GM23248 (cell line): ENCODE data around the gene KLF13. TPM values are rescaled to one million over a fixed set of nuclear protein-coding genes. Genes with fewer than 3 reads are reported as not detected.

Experiments
- DNase-seq: peaks from one replicate; pipeline ENCODE4 v3.0.0-alpha.2; 2015
- H2AFZ ChIP-seq: fragments of 200-600 bp; sonication (generic); 2 replicates; pipeline ENCODE4 v1.6.1; 2016; ENCODE audit warnings: antibody characterized with exemption
- H3F3A ChIP-seq: fragments of 200-600 bp; sonication (generic); 2 replicates; pipeline ENCODE4 v1.6.1; 2016; ENCODE audit warnings: mild to moderate bottlenecking, antibody characterized with exemption, mixed run types; ENCODE audit not compliant: insufficient read depth
- H3K27ac ChIP-seq: fragments of 200-600 bp; sonication (generic); 2 replicates; pipeline ENCODE4 v1.5.1; 2016; ENCODE audit warnings: mild to moderate bottlenecking
- H3K27me3 ChIP-seq: fragments of 200-600 bp; sonication (generic); replicated peaks from 2 replicates; pipeline ENCODE4 v1.6.1; 2016; ENCODE audit warnings: mild to moderate bottlenecking; ENCODE audit not compliant: insufficient read depth
- H3K36me3 ChIP-seq: fragments of 200-600 bp; sonication (generic); 2 replicates; pipeline ENCODE4 v1.6.1; 2016; ENCODE audit warnings: low read depth, mild to moderate bottlenecking
- H3K4me1 ChIP-seq: fragments of 200-600 bp; sonication (generic); 2 replicates; pipeline ENCODE4 v1.6.1; 2016; ENCODE audit warnings: mild to moderate bottlenecking; ENCODE audit not compliant: insufficient read depth
- H3K4me2 ChIP-seq: fragments of 200-600 bp; sonication (generic); one replicate; pipeline ENCODE4 v1.6.1; 2016; ENCODE audit warnings: mild to moderate bottlenecking; ENCODE audit not compliant: unreplicated experiment
- H3K4me3 ChIP-seq: fragments of 200-600 bp; sonication (generic); 2 replicates; pipeline ENCODE4 v1.5.1; 2016; ENCODE audit warnings: mild to moderate bottlenecking
- H3K79me2 ChIP-seq: fragments of 200-600 bp; sonication (generic); 2 replicates; pipeline ENCODE4 v1.6.1; 2016; ENCODE audit warnings: mild to moderate bottlenecking; ENCODE audit not compliant: insufficient read depth
- H3K9ac ChIP-seq: fragments of 200-600 bp; sonication (generic); 2 replicates; pipeline ENCODE4 v1.6.1; 2016; ENCODE audit warnings: mild to moderate bottlenecking
- H3K9me2 ChIP-seq: fragments of 200-600 bp; sonication (generic); 2 replicates; pipeline ENCODE4 v1.6.1; 2016; ENCODE audit warnings: mixed run types, mild to moderate bottlenecking, moderate library complexity; ENCODE audit not compliant: insufficient read depth
- H3K9me3 ChIP-seq: fragments of 200-600 bp; sonication (generic); one replicate; pipeline ENCODE4 v1.6.1; 2017; ENCODE audit warnings: low read depth
- H4K20me1 ChIP-seq: fragments of 200-600 bp; sonication (generic); 2 replicates; pipeline ENCODE4 v1.6.0; 2016; ENCODE audit not compliant: insufficient read depth
- EZH2 ChIP-seq: fragments of 200-600 bp; sonication (generic); IDR thresholded peaks from 2 replicates; pipeline ENCODE4 v1.6.1; 2018; ENCODE audit warnings: antibody characterized with exemption, mild to moderate bottlenecking; ENCODE audit not compliant: insufficient read depth, poor library complexity, severe bottlenecking
- EZH2phosphoT487 ChIP-seq: fragments of 200-600 bp; sonication (generic); IDR thresholded peaks from 2 replicates; pipeline ENCODE4 v1.6.1; 2018; ENCODE audit warnings: antibody characterized with exemption, moderate library complexity, mild to moderate bottlenecking, low read depth; ENCODE audit not compliant: insufficient read depth
- WGBS, 2 experiments: methylation state at CpG; one replicate each; pipeline ENCODE4 v1.1.6; 2015 to 2017; ENCODE audit warnings: low lambda C conversion rate in 2 of 2, low coverage in 1 of 2; ENCODE audit errors: missing lambda C conversion rate in 2 of 2; 5-methylcytosine and 5-hydroxymethylcytosine counted together
- in situ Hi-C: fragments of 300-500 bp; cut with MboI; formaldehyde crosslinking; loops from 2 replicates; pipeline ENCODE4 v1.15.0; 2020
- polyA plus RNA-seq: library from polyadenylated mRNA; unstranded; fragments of >200 nt; fragmentation: Nextera tagmentation; extraction: Ambion mirVana; gene quantifications from 2 replicates; pipeline ENCODE4 v1.2.1, GENCODE V29; 2016
- total RNA-seq: library from RNA; depleted of rRNA; stranded (reverse); fragments of >200 nt; shearing (Covaris generic); gene quantifications from 2 replicates; pipeline ENCODE4 v1.2.3, GENCODE V29; 2014; rRNA removed

Gene KLF13
- total RNA-seq: 27.8 and 38.9 TPM in 2 replicates
- polyA plus RNA-seq: 8.0 and 9.1 TPM in 2 replicates

DNA sequence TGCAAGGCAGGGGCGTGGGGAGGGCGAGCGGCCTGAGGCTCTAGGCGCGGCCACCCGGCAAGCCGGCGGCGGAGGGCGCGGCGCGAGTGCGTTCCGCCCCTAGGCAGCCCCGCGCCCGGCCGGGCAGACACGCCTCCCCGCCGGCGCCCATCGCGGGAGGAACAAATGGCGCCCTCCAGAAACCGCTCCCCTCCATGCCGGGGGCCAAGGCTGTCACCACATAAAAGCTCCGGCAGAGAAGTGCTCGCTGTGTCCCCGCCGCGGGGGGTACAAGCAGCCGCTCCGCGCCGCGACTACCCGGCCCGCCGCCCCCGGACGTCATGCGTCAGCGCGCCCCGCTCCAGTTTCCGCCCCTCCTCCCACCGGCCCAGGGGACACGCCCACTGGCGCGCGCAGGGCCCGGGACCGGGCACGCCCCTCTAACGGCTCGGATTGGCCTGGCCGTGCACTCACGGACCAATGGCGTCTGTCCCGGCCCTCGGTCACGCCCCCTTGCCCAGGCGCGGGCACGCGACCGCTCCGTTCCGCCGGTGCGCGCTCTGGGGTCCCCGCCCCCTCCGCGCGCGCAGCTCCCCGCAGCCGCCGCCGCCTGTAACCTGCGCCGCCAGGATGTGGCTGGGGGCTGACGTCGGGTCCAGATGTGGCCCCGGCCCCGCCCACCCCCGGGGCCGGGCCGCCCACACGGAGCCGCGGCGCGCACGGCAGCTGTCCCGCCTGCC is at the start of gene KLF13:
Gene KLF13, plus strand, starts transcription at position 680 of the 719 bp plus-strand sequence. CDS start 378 bp downstream, outside the sequence.
- H3K79me2 ChIP-seq: peaks cover 33% of the 10 kb centered on the region
- WGBS, 2 experiments: 0 to 2% methylated on average over 15 to 76 of the region's 99 CpGs
- peak within 1 kb of the TSS; percentile 92 for H3K4me2 ChIP-seq
- H3K4me3 ChIP-seq: peak within 1 kb of the TSS; percentile 80
- H3F3A ChIP-seq: 0 out of 2 replicates have a peak, but pooled peaks cover 8% of the 10 kb centered on the region
- no peaks in the 10 kb centered on the region for H3K27me3 ChIP-seq
- H3K9me3 ChIP-seq: no peaks in the 10 kb centered on the region
- no peak for TF ChIP-seq EZH2
- TF ChIP-seq EZH2phosphoT487: no peak
- peak within 1 kb of the TSS; percentile 63 for H2AFZ ChIP-seq
- H3K36me3 ChIP-seq: no peaks in the 10 kb centered on the region
- 0 out of 2 replicates have a peak, but pooled peaks cover 5% of the 10 kb centered on the region for H3K4me1 ChIP-seq
- H3K9me2 ChIP-seq: no peaks in the 10 kb centered on the region
- peak within 1 kb of the TSS; percentile 91 for H3K9ac ChIP-seq
- in situ Hi-C loops: no loop called here
- peak; percentile 98 for DNase-seq
- no peaks in the 10 kb centered on the region for H4K20me1 ChIP-seq
- peak within 1 kb of the TSS; percentile 93 for H3K27ac ChIP-seq

DNA sequence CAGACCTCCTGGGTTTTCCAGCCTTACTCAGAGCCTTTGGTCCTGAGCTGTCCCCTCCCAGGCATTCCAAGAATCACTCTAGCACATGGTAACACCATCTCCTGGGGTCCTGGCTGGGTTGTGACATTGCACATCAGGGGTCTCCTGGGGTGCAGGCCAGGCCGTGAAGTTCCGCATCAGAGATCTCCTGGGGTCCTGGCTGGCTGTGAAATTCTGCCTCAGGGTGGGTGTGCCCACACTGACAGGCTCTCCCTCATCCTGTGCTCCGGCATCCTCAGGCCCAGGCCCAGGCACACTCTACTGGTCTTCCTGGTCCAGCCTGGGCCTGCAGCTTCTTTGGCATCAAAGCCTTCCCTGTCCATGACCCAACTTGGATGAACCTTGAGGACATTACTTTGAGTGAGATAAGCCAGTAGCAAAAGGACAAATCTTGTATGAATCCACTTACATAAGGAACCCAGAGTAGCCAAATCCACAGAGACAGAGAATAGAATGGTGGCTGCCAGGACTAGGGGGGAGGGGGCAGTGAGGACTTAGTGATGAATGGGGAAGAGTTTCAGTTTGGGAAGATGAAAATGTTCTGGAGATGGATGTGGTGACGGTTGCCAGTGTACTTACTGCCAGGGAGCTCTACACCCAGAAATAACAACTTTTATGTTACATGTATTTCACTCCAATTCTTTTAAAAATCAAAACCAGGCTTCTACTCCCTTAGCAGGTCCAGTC is 49.1 kb upstream of the KLF13 start:
- H3K36me3 ChIP-seq: no peaks in the 10 kb centered on the region
- no peak overlapping the region for H3K4me2 ChIP-seq
- H3K9ac ChIP-seq: no peak overlapping the region
- H3F3A ChIP-seq: no peaks in the 10 kb centered on the region
- no peak for TF ChIP-seq EZH2phosphoT487
- no peak for TF ChIP-seq EZH2
- no peaks in the 10 kb centered on the region for H3K27me3 ChIP-seq
- H4K20me1 ChIP-seq: no peaks in the 10 kb centered on the region
- H2AFZ ChIP-seq: no peak overlapping the region
- in situ Hi-C loops: no loop called here
- H3K9me3 ChIP-seq: no peaks in the 10 kb centered on the region
- H3K9me2 ChIP-seq: no peaks in the 10 kb centered on the region
- no peak for DNase-seq
- no peak overlapping the region for H3K27ac ChIP-seq
- 29 to 41% methylated on average over 4 of the region's 4 CpGs for WGBS, 2 experiments
- H3K4me3 ChIP-seq: no peak overlapping the region
- H3K79me2 ChIP-seq: no peaks in the 10 kb centered on the region
- no peaks in the 10 kb centered on the region for H3K4me1 ChIP-seq

- no peak overlapping the region for H2AFZ ChIP-seq
- H3K9ac ChIP-seq: no peak overlapping the region
- H3K4me3 ChIP-seq: no peak overlapping the region
- no peak overlapping the region for H3K4me2 ChIP-seq
- no peaks in the 10 kb centered on the region for H3F3A ChIP-seq
- 22 to 36% methylated on average over 6 of the region's 6 CpGs for WGBS, 2 experiments
- no peak overlapping the region for H3K27ac ChIP-seq
- no peaks in the 10 kb centered on the region for H4K20me1 ChIP-seq
- no peak for DNase-seq
- H3K36me3 ChIP-seq: no peaks in the 10 kb centered on the region
- TF ChIP-seq EZH2 (no peak), EZH2phosphoT487 (no peak)
- H3K27me3 ChIP-seq: no peaks in the 10 kb centered on the region
- H3K79me2 ChIP-seq: no peaks in the 10 kb centered on the region
- in situ Hi-C loops: no loop called here
- H3K9me3 ChIP-seq: no peaks in the 10 kb centered on the region
- no peaks in the 10 kb centered on the region for H3K9me2 ChIP-seq
- no peaks in the 10 kb centered on the region for H3K4me1 ChIP-seq
Observed at GRCh38 chr15:31278061-31278445, 48.6 kb upstream of the KLF13 start.

DNA sequence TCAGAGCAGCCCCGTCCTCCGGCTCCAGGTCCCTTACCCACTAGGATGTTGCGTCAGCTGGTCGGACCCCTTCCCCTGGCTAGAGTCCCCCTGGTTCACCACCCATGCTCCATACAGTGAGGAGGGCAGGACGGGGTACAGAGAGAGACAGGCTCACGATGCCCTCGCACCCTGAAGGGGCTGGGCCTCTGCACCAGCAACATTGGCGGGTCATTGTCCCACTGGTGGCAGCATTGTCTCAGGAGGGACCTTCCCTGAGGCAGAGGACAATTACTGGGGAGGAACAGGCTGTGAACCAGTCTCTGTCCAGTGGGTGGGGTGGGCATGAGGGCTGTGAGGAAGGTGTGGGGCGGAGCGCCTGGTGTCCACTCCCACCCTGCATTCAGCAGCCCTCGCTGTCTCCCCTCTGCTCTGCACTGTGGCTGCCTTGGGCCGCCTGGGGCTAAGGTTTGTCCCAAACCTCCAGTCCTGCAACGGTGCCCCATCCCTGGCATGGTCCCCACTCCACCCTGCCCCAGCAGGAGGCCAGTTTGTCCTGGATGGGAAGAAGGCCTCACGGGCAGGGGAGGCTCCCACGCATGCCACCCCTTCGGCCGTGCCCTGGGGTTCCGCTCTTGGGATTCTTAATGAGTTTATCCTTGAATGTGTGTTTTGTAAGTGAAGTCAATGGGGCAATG is 48.0 kb upstream of the KLF13 start:
- in situ Hi-C loops: no loop called here
- Histone ChIP-seq H3K27me3 (no peaks in the 10 kb centered on the region), H3K9me2 (no peaks in the 10 kb centered on the region), H3K4me1 (no peaks in the 10 kb centered on the region), H4K20me1 (no peaks in the 10 kb centered on the region), H3K4me3 (no peak overlapping the region), H3F3A (no peaks in the 10 kb centered on the region), H3K27ac (no peak overlapping the region), H3K9me3 (no peaks in the 10 kb centered on the region), H3K9ac (no peak overlapping the region), H3K4me2 (no peak overlapping the region), H3K79me2 (no peaks in the 10 kb centered on the region), H3K36me3 (no peaks in the 10 kb centered on the region), H2AFZ (no peak overlapping the region)
- DNase-seq: no peak
- no peak for TF ChIP-seq EZH2
- TF ChIP-seq EZH2phosphoT487: no peak
- 85 to 88% methylated on average over 17 to 18 of the region's 18 CpGs for WGBS, 2 experiments
